Activated CD4-positive, alpha-beta T cell treated with anti-CD3 and anti-CD28 coated beads, Interleukin-2, amount 50 U/mL, for 16 hours (primary cell): ENCODE measurements around the gene ZFYVE28.
"Not testable (repeated sequence)": the region's sequence is repeated elsewhere in the genome, so short reads cannot be mapped to it uniquely, and the experiment has no call there.

Source experiments
- DNase-seq: peaks from one replicate; pipeline ENCODE4 v3.0.0-alpha.2; 2020

The ZFYVE28 gene

DNA sequence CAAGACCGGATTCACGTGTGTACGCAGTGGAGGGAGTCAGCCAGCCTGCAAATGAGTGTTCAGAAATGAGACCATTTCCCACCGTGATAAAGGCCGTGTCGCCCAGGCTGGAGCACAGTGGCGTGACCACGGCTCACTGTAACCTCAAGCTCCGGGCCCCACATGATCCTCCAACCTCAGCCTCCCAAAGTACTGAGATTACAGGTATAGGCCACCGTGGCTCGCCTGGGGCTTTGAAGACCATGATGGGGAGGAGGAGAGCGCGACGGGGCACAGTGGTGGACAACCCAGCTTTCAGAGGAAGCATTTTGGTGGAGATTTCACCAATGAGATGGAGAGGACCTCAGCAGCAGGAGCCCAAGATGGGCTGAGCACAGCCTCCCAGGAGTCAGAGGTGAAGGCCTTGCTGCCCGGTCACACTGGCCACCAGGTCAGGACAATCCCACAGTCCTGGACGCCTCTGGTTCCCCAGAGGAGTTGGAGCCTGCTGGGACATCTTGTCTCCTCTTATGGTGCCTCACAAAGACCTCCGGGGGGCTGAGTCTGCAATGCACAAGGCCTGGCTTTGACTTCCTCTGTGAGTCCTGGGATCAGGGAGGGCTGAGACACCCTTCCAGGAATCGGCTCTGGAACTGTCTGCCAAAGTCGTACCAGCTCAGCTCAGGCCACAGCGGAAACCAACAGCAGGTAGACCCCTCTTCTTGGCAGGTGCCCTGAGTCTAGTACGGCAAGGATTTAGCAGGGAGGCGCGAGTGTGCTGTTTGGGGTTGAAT lies 134.1 kb downstream of the ZFYVE28 start:
- DNase-seq = no peak

- no peak for DNase-seq
Measured at GRCh38 chr4:2283199-2283711, 135.2 kb downstream of the ZFYVE28 start.

- peak; percentile 81 for DNase-seq
Measured at GRCh38 chr4:2281575-2282343, 136.7 kb downstream of the ZFYVE28 start.

DNA sequence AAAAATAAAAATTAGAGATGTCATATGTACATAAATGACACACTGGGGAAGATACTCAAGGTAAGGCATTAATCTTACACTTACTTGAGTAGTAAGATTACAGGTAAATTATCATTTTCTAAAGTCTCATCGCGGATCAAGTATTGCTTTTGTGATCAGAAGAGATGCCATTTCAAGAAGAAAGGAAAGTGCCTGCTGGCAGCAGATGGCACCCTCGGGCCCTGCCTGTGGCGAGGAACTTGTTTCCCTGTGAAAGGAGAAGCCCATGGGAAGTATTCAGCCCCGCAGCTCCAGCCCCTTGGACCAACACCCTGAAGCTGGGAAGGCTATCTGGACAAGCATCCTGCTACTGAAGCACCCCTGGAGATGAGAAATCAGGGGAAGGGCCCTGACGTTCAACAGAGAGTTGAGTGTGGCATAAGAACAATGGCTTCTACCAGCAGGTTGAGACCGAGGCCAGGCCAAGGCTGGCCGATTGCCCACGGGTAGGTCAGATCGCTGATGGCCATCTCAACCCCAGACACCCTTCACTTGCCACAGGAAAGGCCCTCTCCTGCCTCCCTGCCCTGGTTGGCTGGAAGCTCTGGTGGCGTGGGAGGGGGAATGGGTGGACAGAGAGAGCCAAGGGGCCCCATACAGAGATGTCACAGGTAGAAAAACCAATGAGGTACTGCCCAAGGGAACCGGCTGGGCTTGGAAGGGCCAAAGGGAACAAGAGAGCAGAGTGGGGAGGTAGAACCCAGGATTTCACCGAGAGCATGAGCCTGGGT lies 137.7 kb downstream of the ZFYVE28 start:
- no peak for DNase-seq

DNA sequence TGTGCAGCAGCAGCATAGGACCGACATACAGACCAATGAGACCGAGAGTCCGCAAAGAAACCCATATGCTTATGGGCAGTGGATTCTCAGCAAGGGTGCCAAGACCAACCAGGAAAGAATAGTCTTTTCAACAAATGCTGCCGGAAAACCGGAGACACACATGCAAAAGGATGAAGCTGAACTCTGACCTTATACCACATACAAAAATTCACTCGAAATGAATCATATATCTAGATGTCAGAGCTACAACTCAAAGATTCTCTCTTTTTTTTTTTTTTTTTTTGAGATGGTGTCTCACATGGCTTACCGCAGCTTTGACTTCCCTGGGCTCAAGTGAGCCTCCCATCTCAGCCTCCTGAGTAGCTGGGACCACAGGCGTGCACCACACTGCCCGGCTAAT lies 140.5 kb downstream of the ZFYVE28 start:
- no peak for DNase-seq

- DNase-seq = no peak
Measured at GRCh38 chr4:2276581-2277325, 141.7 kb downstream of the ZFYVE28 start.

GRCh38 chr4:2275546-2276251 lies 142.7 kb downstream of the ZFYVE28 start:
- DNase-seq = no peak

DNA sequence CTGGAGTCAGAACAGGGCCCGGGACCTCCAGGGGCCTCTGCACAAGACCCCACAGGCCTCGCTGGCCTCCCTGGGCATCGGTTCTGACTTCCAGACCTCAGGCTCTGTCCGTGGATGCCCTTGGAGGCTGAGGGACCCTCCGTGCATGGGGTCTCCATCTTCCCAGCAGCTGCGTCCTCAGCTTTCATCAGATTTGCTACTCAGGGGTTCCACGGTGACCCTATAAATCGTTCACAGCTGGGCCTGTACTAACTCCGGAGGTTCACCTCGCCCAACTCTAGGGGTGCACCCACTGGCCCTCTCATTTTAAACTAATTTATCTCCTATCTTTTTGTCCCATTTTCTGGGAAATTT lies 143.4 kb downstream of the ZFYVE28 start:
- DNase-seq = not testable (repeated sequence)

GRCh38 chr4:2274320-2275043 lies 144.0 kb downstream of the ZFYVE28 start:
- no peak for DNase-seq

DNA sequence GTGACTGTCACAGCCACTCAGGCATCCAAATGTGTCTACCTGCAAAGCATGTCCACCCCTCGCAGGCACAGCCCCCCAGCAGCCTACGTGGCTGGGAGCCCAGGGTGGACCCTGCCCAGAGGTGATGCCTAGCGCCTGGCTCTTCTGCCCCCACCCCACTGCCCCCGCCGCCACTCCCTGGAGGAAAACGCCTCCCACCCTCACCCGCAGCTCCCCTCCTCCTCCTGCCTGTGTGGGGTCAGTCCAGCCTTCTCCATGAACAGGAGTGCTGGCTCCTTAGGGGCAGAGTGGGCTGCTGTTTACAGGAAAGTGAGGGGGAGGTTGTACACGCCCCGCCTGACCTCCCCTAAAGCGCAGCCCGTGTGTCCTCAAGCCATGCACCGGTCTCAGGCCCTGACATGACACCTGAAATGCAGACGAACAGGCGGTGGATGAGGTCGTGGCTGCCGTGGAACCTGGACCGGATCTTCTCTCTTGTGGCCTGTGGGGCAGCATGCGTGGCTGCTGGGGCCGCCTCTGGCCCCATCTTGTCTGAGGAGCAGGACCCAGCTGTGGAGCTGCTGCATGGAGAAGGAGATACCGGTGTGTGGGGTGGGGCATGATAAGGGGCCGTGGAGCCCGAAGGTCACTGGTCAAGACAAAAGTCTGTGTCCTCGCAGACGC lies 144.7 kb downstream of the ZFYVE28 start:
- DNase-seq = no peak

GRCh38 chr4:2273221-2273620 lies 145.2 kb downstream of the ZFYVE28 start:
- no peak for DNase-seq

DNA sequence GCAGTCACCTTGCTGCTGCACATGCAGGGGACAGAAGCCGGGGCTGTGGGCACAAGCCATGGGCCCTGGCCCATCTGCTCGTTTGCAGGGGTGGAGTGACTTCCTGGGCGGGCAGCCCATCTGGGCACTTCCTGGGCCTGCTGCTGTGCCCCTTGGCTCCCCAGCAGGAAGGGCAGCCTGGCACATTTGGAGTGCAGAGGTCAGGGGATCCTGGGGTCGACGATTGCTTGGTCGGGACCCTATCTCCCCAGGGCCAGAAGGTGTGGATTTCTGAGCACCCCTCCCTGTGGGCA lies 145.7 kb downstream of the ZFYVE28 start:
- DNase-seq = no peak

- no peak for DNase-seq
Measured at GRCh38 chr4:2272026-2272827, 146.2 kb downstream of the ZFYVE28 start.

- no peak for DNase-seq
Measured at GRCh38 chr4:2271279-2272025, 147.0 kb downstream of the ZFYVE28 start.

DNA sequence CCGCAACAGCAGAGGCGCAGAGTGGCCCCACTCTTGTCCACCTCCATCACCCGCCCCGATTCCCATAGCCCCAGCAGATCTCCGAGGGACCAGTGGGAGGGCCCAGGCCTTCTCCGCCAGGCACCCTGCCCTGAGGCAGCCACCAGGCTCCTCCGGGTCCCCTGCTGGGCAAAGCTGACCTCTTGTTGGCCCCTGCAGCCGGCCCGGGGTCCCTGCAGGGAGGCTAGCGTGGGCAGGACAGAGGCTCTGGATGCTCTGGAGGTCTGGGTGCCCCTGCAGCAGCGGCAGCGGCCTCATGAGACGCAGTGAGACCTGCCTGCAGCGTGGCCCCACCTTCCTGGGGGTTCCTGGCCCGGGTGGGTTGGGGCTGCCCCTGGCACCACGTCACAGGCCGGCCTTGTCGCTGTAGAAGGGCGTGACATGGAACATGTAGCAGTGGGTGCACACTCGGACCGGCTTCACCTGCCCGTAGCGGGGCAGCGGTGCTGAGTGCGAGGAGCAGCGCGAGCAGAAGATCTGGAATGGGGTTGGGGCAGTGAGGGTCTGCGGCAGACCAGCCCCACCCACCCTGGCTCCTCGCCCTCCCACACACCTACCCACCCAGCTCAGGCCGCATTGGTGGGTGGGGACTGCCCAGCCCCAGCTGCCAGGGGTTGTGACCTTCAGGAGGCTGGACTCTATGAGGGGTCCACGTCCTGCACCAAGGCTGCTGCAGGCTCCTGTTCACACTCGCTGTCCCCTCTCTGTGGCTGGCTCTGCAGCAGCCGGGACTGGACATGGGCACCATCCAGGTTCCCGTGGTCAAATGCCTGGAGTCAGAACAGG lies 147.9 kb downstream of the ZFYVE28 start:
- DNase-seq = no peak

GRCh38 chr4:2269618-2270163 lies 148.8 kb downstream of the ZFYVE28 start:
- DNase-seq = no peak

- no peak for DNase-seq
Measured at GRCh38 chr4:2269206-2269531, 149.3 kb downstream of the ZFYVE28 start.
